ENCODE data around the gene IRF5.

Gene IRF5

GRCh38 chr7:128937647-128938543 lies at the start of gene IRF5:
TSS of gene IRF5 (plus strand) at chr7:128937927. CDS start at chr7:128942082, 4,155 bp downstream.
- DNase-seq (ENCODE audit: low read depth): no peak

GRCh38 chr7:128888039-128888755 lies 49.5 kb upstream of the IRF5 start:
- DNase-seq (ENCODE audit: low read depth): no peak

DNA sequence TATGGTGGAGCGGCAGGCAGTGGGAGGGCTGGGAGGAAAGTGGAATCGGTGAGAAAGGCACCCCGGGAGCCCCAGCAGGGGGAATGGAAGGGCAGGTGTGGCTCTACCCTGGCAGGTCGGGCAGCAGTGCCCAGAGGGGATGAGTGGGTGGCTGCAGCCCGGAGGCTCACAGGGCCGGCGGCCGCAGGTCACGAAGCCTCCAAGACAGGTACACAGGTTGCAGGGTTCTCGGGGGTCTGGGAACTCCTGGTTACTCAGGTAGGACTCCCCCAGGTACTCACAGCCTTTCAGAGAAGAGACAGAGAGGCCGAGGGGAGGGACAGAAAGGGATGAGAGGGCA lies 49.0 kb upstream of the IRF5 start:
- DNase-seq (ENCODE audit: low read depth): no peak

GRCh38 chr7:128889121-128889520 lies 48.6 kb upstream of the IRF5 start:
- DNase-seq (ENCODE audit: low read depth): no peak

DNA sequence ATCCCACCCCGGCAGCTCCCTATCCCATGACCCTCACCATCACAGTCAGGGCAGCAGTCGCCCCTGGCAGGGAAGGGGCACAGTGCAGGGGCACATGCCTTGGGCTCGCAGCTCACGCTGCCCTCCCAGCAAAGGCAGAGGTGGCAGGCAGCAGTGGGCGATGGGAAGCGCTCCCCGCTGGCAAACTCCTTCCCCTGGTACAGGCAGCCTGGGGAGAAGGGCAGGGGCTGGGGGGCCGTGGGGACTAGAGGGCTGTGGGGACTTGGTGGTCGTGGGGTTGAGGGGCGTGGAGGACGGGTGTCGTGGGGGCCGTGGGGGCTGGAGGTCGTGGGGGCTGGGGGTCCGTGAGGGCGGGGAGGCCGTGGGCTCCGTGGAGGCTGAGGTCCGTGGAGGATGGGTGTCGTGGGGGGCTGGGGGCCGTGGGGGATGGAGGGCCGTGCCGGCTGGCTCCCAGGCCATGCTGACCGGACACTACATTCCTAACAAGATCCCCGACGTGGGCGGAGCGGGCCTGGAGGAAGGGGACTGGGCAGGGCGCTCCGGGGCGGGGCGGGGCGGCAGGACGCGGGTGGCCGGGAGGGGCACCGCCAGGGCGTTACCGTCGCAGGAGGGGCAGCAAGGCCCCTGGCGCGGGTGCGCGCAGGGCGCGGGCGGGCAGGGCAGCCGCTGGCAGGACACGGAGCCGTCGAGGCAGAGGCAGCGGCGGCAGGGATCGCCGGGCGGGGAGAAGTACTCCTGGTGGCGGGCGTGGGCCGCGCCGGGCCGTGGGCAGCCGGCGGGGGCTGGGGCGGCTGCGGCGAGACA lies 47.2 kb upstream of the IRF5 start:
- no peak for DNase-seq (ENCODE audit: low read depth)

GRCh38 chr7:128891110-128891941 lies 46.4 kb upstream of the IRF5 start:
- DNase-seq (ENCODE audit: low read depth): no peak

DNA sequence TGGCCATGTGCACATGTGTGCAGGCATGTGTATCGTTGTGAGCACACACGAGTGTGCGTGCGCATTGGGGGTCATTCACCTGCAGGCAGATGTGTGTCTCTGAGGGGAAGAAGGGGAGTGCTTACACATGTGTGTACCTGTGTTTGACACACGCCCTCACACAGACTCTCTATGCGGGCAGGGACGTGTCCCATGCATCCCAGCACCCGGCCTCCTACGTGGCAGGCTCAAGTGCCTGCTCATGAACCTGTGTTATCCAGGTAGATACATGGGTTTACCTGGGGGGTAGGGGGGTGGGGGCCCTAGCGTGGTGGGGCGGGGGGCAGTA lies 45.8 kb upstream of the IRF5 start:
- DNase-seq (ENCODE audit: low read depth): no peak

DNA sequence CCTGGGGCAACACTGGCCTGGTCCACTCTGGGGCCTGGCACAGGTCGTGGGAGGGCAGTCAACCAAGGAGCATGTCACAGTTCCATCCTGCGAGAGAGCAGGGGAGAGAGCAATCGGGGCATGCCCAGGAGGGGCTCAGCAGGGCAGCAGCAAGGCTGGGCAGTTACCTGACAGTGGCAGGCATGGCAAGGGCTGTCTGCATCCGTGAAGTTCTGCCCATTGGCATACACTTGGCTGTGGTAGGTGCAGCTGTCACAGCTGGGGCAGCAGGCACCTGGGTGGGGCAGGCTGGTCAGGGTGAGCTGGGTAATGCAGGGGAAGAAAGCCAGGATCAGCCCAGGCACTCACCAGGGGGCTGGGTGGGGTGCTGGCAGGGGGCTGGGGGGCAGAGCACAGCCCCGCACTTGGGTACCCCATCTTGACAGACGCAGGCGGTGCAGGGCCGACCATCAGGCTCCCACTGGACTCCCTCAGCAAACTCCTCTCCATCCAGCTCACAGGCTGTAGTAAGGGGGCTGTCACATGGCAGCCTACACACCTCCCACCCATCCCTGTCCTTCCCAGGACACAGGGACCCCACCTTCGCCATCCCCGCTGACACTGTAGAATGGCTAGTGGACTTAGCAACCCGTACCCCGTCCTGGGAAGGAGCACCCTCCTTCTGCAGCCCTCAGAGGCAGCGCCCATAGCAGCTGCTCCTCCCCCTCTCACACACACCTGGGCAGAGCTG lies 45.0 kb upstream of the IRF5 start:
- no peak for DNase-seq (ENCODE audit: low read depth)

GRCh38 chr7:128893251-128894100 lies 44.3 kb upstream of the IRF5 start:
- no peak for DNase-seq (ENCODE audit: low read depth)

GRCh38 chr7:128894101-128894440 lies 43.7 kb upstream of the IRF5 start:
- DNase-seq (ENCODE audit: low read depth): no peak

DNA sequence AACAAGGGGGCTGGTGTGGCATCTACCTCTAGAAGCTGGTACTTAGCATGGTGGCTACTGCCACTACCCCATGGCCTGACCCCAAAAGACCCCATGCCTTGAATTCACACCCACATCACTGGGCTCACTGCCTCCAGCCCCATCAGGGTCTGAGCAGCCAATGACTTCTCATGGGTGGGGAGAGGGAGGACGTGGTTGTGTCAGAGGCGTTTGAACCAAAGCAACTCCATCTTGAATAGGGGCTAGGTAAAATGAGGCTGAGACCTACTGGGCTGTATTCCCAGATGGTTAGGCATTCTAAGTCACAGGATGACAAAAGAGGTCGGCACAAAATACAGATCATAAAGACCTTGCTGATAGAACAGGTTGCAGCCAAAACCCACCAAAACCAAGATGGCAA lies 42.4 kb upstream of the IRF5 start:
- DNase-seq (ENCODE audit: low read depth): no peak

DNA sequence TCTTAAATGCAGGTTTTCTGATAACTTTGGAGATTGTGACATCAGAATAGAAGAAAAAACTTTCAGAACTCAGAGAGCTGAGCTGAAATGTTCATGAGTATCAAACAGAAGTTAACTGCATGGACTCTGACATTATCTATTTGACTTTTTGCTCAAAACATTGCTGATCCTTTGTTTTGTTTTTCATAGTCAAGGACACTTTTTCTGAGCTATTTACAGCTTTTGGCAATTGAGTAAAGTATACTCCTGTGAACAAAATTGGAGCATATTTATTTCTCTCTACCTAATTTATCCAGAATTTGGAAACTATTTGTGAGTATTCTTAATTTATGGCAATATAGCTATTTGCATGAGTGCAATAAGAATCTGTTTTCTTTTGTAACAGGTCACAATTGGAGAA lies 38.3 kb upstream of the IRF5 start:
- DNase-seq (ENCODE audit: low read depth): no peak

- DNase-seq (ENCODE audit: low read depth): no peak
Observed at GRCh38 chr7:128900237-128900636, 37.5 kb upstream of the IRF5 start.

DNA sequence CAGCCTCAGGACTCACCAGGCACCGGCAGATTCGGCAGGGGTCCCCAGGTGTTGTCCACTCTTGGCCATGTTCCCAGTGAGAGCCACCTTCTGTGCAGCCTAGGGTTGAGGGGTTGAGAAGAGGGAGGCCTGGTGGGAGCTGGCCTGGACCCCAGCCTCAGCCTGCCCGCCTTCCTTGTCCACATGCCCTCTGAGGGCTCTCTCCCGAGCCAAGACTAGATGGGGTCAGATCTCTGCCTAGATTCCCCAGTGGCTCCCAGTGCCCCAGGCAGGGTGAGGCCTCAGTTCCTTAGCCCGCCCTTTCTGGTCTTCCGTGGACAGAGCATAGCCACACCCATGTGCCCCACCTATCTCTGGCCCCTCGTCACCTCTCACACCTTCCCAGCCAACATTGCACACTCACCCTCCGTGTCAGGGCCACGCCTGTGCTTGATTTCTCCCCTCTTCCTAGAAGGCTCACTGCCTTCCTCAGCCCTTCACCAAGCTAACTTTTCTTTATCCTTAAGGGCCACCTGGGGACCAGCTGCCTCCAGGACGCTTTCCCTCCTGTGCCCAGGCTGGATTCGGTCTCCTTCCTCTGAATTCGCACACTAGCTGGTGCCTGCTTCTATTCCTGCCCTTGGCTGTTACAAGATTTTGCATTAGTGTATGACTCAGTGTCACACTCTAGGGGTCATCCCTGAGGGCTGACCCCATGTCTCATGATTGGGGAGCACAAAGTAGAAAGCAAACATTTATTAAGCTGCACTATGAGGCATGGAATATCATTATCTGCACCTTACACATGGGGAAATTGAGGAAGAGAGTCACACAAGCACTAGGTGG lies 34.8 kb upstream of the IRF5 start:
- no peak for DNase-seq (ENCODE audit: low read depth)

GRCh38 chr7:128903621-128904361 lies 33.9 kb upstream of the IRF5 start:
- no peak for DNase-seq (ENCODE audit: low read depth)

- DNase-seq (ENCODE audit: low read depth): no peak
Observed at GRCh38 chr7:128904381-128905197, 33.1 kb upstream of the IRF5 start.

GRCh38 chr7:128906001-128906765 lies 31.5 kb upstream of the IRF5 start:
- DNase-seq (ENCODE audit: low read depth): no peak
